ENCODE data around the gene DIP2A. TPM values are rescaled to one million over a fixed set of nuclear protein-coding genes. Genes with fewer than 3 reads are reported as not detected.

DIP2A gene
- total RNA-seq, 1 experiment from 2014 or later: 22.9 TPM

DNA sequence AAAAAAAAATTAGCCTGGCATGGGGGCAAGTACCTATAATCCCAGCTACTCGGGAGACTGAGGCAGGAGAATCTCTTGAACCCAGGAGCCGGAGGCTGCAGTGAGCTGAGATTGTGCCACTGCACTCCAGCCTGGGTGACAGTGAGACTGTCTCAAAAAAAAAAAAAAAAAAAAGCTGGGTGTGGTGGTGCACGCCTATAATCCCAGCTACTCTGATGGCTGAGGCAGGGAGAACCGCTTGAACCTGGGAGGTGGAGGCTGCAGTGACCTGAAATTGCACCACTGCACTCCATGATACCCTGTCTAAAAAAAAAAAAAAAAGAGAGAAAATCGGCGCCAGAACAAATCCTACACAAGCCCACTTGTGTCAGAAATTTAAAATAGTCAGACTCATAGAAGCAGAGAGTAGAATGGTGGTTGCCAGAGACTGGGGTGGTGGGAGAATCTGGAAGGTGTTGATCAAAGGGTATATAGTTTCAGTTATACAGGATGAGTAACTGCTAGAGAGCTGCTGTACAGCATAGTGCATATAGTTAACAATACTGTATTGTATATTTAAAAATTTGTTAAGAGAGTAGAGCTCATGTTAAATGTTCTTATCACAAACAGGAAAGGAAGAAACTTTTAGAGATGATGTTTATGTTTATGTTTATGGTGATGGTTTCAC is 9.6 kb downstream of the DIP2A start:
- 0 out of 2 replicates have a peak, but pooled peaks cover 2% of the 10 kb centered on the region for H3K36me3 ChIP-seq (ENCODE audit: control insufficient read depth, insufficient read depth, low read length)
- DNase-seq (ENCODE audit: low read depth, low spot score): no peak
- ATAC-seq: no peak
- ChIA-PET CTCF (no interaction called here), POLR2A (no interaction called here)
- no peaks in the 10 kb centered on the region for H3K27me3 ChIP-seq (ENCODE audit: control insufficient read depth, insufficient read depth, low read length)
- H3K9me3 ChIP-seq (ENCODE audit: control insufficient read depth, insufficient read depth, low read depth, low read length): no peaks in the 10 kb centered on the region
- TF ChIP-seq TCF7L2 (IDR thresholded peaks at IDR 0.05; ENCODE audit: low read depth, low read length): no peak
- TF ChIP-seq, protein P1, sequence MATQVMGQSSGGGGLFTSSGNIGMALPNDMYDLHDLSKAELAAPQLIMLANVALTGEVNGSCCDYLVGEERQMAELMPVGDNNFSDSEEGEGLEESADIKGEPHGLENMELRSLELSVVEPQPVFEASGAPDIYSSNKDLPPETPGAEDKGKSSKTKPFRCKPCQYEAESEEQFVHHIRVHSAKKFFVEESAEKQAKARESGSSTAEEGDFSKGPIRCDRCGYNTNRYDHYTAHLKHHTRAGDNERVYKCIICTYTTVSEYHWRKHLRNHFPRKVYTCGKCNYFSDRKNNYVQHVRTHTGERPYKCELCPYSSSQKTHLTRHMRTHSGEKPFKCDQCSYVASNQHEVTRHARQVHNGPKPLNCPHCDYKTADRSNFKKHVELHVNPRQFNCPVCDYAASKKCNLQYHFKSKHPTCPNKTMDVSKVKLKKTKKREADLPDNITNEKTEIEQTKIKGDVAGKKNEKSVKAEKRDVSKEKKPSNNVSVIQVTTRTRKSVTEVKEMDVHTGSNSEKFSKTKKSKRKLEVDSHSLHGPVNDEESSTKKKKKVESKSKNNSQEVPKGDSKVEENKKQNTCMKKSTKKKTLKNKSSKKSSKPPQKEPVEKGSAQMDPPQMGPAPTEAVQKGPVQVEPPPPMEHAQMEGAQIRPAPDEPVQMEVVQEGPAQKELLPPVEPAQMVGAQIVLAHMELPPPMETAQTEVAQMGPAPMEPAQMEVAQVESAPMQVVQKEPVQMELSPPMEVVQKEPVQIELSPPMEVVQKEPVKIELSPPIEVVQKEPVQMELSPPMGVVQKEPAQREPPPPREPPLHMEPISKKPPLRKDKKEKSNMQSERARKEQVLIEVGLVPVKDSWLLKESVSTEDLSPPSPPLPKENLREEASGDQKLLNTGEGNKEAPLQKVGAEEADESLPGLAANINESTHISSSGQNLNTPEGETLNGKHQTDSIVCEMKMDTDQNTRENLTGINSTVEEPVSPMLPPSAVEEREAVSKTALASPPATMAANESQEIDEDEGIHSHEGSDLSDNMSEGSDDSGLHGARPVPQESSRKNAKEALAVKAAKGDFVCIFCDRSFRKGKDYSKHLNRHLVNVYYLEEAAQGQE (IDR thresholded peaks at IDR 0.05; ENCODE audit: insufficient read depth in 1 of 2, low read depth in 2 of 2, low read length in 1 of 2): no peak
- TF ChIP-seq, protein P2, sequence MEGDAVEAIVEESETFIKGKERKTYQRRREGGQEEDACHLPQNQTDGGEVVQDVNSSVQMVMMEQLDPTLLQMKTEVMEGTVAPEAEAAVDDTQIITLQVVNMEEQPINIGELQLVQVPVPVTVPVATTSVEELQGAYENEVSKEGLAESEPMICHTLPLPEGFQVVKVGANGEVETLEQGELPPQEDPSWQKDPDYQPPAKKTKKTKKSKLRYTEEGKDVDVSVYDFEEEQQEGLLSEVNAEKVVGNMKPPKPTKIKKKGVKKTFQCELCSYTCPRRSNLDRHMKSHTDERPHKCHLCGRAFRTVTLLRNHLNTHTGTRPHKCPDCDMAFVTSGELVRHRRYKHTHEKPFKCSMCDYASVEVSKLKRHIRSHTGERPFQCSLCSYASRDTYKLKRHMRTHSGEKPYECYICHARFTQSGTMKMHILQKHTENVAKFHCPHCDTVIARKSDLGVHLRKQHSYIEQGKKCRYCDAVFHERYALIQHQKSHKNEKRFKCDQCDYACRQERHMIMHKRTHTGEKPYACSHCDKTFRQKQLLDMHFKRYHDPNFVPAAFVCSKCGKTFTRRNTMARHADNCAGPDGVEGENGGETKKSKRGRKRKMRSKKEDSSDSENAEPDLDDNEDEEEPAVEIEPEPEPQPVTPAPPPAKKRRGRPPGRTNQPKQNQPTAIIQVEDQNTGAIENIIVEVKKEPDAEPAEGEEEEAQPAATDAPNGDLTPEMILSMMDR (IDR thresholded peaks at IDR 0.05): no peak
- TF ChIP-seq SIN3A (IDR thresholded peaks at IDR 0.05; ENCODE audit: borderline replicate concordance, insufficient read depth, low read depth, low read length): no peak
- no peak for TF ChIP-seq POLR2AphosphoS5 (IDR thresholded peaks at IDR 0.05; ENCODE audit: low read depth, low read length)
- in situ Hi-C loops (cut with HindIII; ENCODE audit: low pct_unique_long_range_greater_than_20kb, low sequenced_read_pairs): no loop called here
- H3K4me1 ChIP-seq (ENCODE audit: control insufficient read depth, insufficient read depth, low read length): no peaks in the 10 kb centered on the region
- intact Hi-C loops (cut with micrococcal nuclease; ENCODE audit: unreplicated experiment): no loop called here
- no TSS peak for BruUV-seq (replicated peaks)
- no peak overlapping the region for H3K27ac ChIP-seq (ENCODE audit: low read length)
- H3K4me3 ChIP-seq (ENCODE audit: low read depth in 2 of 2, low read length in 2 of 2): no peak overlapping the region

DNA sequence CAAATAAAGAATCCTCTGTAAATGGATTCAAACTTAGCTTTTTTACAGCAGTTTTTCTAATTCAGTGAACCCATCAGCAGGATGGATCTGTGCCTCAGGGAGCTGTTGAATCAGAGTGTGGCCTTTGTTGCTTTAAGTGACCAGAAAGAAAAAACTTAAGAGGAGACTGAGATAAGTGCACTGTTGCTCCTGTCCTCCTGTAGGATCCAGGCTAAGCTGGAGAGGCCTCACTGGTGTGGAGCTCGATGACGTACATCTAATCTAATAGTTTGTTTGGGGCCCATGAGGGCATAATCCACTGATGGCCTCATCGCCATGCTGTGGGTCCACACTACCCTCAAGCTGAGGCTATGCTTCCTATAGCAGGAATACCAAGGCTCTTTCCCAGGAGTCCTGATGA is 10.6 kb downstream of the DIP2A start:
- ATAC-seq: no peak
- no peaks in the 10 kb centered on the region for H3K4me1 ChIP-seq (ENCODE audit: control insufficient read depth, insufficient read depth, low read length)
- no peak overlapping the region for H3K27ac ChIP-seq (ENCODE audit: low read length)
- no peaks in the 10 kb centered on the region for H3K9me3 ChIP-seq (ENCODE audit: control insufficient read depth, insufficient read depth, low read depth, low read length)
- in situ Hi-C loops (cut with HindIII; ENCODE audit: low pct_unique_long_range_greater_than_20kb, low sequenced_read_pairs) (no loop called here), intact Hi-C loops (cut with micrococcal nuclease; ENCODE audit: unreplicated experiment) (no loop called here)
- ChIA-PET POLR2A (interaction anchor here (0.6 kb wide), 1 partner anchor 344 kb away, joined by 14 read pairs; no protein-coding TSS in a partner anchor), CTCF (no interaction called here)
- BruUV-seq (replicated peaks): no TSS peak
- no peak for DNase-seq (ENCODE audit: low read depth, low spot score)
- TF ChIP-seq, protein P1 (IDR thresholded peaks at IDR 0.05; ENCODE audit: insufficient read depth in 1 of 2, low read depth in 2 of 2, low read length in 1 of 2): no peak
- TF ChIP-seq, protein P2 (IDR thresholded peaks at IDR 0.05): no peak
- TF ChIP-seq SIN3A (IDR thresholded peaks at IDR 0.05; ENCODE audit: borderline replicate concordance, insufficient read depth, low read depth, low read length) (no peak), POLR2AphosphoS5 (IDR thresholded peaks at IDR 0.05; ENCODE audit: low read depth, low read length) (no peak), TCF7L2 (IDR thresholded peaks at IDR 0.05; ENCODE audit: low read depth, low read length) (no peak)
- no peaks in the 10 kb centered on the region for H3K27me3 ChIP-seq (ENCODE audit: control insufficient read depth, insufficient read depth, low read length)
- H3K4me3 ChIP-seq (ENCODE audit: low read depth in 2 of 2, low read length in 2 of 2): no peak overlapping the region
- no peaks in the 10 kb centered on the region for H3K36me3 ChIP-seq (ENCODE audit: control insufficient read depth, insufficient read depth, low read length)
